DLD1 (cell line): ENCODE data around the gene TPI1.

Experiments
- in situ Hi-C: cut with HindIII; loops from 2 replicates; pipeline ENCODE4 v1.10.0; 2017; ENCODE audit warnings: low sequenced_read_pairs

TPI1 gene

DNA sequence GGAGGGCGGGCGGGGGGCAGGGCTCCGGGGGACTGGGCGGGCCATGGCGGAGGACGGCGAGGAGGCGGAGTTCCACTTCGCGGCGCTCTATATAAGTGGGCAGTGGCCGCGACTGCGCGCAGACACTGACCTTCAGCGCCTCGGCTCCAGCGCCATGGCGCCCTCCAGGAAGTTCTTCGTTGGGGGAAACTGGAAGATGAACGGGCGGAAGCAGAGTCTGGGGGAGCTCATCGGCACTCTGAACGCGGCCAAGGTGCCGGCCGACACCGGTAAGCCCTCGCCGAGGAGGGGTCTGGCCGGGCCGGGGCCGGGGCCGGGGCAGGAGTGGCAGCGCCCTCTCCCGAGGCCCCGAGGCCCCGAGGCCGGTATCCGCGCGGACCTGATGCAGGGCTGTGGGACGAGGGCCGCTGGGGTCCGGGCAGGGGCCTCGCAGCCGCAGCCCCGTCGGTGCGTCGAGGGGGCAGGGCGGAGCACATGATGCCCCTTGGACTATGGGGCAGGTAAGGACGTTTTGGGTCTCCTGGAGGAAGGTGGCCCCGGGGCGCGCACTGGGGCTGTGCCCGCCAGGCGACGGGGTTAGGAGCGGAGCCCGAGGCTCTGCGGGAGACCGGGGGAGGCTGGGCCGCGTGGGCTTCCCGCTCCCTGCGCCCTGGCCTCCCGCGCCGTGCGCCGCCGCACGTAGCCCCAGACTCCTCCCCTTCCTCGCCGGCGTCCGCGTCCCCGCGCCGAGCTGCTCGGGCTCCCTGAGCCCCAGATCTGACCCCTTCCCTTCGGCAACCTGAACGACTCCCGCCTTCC, at the start of gene TPI1:
Gene TPI1 (plus strand): TSS at position 119 of the 798 bp plus-strand sequence. CDS start 36 bp downstream, at position 155.
- in situ Hi-C loops: no loop called here

DNA sequence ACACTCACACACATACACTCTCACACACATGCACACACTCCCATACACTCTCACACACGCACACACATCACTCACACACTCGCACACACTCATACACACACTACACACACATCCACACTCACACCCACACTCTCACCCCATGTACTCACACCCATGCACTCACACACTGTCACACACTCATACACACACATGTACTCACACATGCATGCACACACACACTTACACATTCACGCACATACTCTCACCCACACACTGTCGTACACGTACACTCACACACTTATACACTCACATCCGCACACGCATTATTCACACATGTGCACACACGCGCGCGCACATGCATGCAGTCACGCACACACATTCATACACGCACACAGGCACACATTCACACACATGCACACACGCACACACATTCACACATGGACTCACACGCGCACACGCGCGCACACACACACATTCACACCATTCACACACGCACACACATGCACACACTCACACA, 49.6 kb upstream of the TPI1 start:
- in situ Hi-C loops: no loop called here

DNA sequence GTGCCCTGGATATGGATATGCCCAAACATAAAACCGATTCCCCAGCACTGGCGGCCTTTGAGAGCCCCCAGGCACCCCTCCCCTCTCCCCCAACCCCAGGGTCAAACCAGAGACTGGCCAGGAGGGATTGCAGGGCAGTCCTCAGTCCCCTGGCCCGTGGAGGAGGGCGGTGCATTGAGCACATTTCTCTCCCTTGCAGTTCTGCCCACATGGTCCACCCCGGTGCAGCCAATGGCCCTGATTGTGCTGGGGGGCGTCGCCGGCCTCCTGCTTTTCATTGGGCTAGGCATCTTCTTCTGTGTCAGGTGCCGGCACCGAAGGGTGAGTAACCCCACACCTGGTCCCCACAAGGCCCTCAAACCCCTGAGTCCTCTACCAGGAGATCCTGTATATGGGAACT, 49.1 kb upstream of the TPI1 start:
- in situ Hi-C loops: no loop called here

DNA sequence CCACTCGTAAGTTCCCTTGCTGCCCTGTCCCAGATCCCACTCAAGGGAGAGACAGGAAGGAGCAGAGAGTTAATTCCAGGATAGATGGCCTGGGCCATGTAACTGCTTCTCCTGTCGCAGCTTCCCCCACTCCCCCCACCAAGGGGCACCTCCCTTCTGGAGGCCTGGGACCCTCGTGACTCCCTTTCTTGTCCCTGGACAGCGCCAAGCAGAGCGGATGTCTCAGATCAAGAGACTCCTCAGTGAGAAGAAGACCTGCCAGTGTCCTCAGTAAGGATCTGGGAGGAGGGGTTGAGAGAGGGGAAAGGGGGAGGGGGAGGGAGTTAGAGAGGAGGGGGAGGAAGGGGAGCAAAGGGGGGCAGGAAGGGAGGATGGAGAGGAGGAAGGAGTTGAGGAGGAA, 48.7 kb upstream of the TPI1 start:
- in situ Hi-C loops: no loop called here

DNA sequence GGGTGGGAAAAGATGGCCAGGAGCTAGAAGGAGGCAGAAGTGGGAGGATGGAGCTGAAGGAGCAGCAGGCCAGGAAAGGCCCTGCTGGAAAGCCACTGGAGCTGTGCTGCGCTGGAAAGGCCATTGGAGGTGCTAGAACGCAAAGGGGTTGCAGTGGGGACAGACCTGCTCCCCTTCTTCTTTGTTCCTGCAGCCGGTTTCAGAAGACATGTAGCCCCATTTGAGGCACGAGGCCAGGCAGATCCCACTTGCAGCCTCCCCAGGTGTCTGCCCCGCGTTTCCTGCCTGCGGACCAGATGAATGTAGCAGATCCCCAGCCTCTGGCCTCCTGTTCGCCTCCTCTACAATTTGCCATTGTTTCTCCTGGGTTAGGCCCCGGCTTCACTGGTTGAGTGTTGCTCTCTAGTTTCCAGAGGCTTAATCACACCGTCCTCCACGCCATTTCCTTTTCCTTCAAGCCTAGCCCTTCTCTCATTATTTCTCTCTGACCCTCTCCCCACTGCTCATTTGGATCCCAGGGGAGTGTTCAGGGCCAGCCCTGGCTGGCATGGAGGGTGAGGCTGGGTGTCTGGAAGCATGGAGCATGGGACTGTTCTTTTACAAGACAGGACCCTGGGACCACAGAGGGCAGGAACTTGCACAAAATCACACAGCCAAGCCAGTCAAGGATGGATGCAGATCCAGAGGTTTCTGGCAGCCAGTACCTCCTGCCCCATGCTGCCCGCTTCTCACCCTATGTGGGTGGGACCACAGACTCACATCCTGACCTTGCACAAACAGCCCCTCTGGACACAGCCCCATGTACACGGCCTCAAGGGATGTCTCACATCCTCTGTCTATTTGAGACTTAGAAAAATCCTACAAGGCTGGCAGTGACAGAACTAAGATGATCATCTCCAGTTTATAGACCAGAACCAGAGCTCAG, 48.0 kb upstream of the TPI1 start:
- in situ Hi-C loops: no loop called here

DNA sequence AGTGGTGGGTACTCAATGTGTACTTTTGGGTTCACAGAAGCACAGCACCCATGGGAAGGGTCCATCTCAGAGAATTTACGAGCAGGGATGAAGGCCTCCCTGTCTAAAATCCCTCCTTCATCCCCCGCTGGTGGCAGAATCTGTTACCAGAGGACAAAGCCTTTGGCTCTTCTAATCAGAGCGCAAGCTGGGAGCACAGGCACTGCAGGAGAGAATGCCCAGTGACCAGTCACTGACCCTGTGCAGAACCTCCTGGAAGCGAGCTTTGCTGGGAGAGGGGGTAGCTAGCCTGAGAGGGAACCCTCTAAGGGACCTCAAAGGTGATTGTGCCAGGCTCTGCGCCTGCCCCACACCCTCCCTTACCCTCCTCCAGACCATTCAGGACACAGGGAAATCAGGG, 47.2 kb upstream of the TPI1 start:
- in situ Hi-C loops: no loop called here

DNA sequence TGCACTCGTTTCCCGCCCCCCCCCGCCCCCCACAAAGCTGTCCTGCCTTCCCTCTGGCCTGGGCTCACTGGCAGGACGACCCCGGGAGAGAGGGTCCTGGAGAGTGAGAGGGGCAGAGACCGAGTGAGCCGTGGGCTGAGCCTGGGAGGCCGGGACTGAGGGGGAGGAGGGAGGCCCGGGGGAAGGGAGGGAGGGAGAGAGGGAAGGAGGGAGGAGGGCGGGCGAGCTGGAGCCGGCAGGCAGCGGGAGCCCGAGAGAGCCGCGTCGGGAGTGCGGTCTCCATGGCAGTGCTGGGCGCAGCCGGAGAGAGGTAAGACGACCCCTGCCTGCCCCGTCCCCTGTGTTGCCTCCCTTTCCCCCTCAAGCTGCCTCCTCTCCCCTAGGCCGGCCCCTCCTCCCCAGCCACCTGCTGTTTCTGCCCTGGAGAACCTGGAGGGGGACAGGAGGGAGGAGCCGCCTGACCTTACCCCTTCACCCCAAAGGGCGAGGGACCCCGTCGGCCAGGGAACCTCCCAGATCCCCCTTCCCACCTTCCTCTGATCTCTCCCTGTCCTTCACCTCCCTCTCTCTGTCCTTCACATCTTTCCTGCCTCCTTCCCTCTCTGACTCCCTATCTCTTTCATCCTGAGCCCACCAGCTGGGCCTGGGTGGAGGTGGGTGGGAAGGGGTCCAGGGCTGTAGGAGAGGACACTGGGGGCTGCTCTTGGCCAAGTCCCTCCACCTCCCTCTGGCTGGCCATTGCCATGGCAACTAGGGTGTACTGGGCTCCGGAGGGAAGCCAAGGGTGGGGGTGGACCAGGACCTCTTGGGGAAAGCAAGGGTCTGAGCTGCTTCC, 45.5 kb upstream of the TPI1 start, which contains the start of gene GPR162:
Gene GPR162 (plus strand): TSS at position 231 of the 835 bp plus-strand sequence. CDS start 2,078 bp downstream, outside the sequence.
- in situ Hi-C loops: no loop called here

DNA sequence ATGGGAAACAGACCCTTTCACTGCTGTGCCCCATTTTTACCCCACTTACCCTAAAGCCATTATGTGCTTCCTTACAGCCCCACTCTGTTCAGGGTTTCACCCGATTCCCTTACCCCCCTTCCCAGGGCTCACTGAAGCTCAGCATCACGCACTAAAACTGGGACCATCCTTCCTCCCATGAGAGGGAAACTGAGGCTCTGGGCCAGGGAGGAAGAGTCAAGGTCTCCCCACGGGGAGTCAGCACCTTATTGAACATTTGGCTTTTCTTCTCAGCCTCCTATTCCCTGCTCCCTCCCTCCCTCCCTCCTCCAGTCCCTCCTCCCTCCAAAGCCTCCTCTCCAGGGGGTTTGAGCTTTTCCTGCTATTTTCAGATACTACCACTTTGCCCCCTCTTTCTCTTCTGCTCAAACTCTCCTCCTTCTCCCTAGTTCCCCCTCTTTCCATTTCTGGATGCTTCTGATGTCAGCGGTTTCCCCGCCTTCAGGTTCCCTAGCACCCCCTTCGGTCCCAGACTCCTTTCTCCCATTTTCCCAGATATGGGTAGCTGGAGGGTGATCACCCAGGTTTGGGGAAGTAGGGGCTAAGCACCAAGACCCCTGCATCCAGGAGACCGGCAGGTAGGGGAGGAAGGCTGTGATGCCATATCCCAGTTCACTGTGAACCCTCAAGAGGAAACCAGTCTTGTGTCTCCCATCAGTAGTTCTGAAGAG, 44.8 kb upstream of the TPI1 start:
- in situ Hi-C loops: no loop called here

DNA sequence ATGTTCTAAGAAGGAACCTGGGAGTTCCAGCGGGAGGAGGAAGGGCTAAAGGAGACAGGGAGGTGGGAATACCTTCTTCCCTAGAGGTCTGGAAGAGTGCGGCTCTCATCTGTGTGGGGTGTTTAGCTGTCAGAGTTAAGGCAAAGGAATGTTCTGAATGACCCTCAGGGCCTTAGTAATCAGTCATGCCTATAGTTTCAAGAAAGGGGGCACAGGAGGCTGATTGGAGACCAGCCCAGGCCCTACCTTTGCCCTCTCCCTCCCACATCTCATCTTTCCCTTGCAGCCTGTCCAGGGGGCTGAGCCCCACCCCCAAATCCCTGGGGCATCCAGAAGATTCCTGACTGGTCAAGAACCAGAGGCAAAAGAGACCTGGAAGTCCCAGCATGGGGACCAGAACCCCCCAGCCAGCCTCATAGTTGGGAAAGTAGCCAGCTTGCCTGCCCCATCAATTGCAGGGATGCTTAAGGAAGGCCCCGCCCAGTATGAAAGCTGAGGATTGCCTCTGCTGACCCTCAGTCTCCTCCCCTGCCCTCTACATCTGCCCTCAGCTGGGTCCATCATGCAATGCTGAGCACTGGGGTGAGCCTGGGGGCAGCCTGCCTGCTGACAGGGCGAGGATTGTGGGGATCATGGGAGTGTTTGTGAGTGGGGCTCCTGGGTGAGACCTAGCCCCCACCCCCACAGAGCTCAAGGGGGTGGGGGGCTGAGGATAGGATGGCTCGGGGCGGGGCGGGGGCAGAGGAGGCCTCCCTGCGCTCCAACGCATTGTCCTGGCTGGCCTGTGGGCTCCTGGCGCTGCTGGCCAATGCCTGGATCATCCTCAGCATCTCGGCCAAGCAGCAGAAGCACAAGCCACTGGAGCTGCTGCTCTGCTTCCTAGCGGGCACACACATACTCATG, 43.9 kb upstream of the TPI1 start:
- in situ Hi-C loops: no loop called here

DNA sequence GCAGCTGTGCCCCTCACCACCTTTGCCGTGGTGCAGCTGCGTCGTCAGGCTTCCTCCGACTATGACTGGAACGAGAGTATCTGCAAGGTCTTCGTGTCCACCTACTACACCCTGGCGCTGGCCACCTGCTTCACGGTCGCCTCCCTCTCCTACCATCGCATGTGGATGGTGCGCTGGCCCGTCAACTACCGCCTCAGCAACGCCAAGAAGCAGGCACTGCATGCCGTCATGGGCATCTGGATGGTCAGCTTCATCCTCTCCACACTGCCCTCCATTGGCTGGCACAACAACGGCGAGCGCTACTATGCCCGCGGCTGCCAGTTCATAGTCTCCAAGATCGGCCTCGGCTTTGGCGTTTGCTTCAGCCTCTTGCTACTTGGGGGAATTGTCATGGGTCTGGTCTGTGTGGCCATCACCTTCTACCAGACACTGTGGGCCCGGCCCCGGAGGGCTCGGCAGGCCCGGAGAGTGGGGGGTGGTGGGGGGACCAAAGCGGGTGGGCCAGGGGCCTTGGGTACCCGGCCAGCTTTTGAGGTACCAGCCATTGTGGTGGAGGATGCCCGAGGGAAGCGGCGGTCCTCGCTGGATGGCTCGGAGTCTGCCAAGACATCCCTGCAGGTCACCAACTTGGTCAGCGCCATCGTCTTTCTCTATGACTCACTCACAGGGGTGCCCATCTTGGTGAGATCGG, 43.1 kb upstream of the TPI1 start:
- in situ Hi-C loops: no loop called here

DNA sequence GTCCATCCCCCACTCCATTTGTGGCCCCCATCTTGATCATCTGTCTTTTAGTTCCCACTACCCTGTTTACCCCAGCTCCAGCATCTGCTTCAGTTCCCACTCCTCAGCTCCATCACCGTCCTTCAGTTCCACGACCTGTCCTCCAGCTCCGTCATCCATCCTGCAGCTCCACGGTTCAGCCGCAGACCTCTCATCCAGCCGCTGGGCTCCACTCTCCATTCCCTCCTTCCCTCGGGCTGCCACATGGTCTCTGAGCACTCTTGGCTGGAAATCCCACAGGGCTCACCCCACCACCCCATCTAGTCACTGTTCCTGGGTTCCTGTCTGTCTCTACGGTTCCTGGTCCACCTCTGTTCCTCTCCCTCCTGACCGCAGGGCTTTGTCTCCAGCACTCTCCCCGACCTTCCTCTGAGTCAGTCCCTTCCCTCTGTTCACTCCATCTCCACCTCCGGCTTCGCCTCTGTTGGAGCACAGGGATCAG, 42.4 kb upstream of the TPI1 start:
- in situ Hi-C loops: no loop called here

DNA sequence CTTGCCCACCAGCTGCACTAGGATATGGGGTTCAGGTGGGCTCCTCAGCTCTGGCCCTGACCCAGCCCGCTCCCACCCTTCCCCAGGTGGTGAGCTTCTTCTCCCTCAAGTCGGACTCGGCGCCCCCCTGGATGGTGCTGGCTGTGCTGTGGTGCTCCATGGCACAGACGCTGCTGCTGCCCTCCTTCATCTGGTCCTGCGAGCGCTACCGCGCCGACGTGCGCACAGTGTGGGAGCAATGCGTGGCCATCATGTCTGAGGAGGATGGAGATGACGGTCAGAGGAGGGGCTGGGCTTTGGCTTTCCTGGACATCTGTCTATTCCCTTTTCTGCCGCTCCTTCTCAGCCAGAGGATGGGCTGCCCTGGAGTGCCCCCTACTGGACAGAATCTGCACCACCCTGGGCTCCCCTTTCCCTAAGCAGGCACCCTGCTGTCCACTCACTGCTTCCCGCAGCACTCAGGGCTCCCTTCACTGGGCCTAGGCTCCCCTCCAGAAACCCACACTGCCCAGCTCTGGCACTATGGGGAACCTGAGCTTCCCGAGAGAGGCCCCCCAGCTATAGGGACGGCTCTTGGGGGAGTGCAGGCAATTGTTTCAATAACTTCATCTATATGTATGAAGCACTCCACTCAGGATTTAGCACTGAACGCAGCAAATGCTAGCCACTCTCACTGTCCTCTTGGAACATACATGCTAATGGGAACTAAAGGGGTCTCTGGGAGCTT, 41.8 kb upstream of the TPI1 start:
- in situ Hi-C loops: no loop called here

DNA sequence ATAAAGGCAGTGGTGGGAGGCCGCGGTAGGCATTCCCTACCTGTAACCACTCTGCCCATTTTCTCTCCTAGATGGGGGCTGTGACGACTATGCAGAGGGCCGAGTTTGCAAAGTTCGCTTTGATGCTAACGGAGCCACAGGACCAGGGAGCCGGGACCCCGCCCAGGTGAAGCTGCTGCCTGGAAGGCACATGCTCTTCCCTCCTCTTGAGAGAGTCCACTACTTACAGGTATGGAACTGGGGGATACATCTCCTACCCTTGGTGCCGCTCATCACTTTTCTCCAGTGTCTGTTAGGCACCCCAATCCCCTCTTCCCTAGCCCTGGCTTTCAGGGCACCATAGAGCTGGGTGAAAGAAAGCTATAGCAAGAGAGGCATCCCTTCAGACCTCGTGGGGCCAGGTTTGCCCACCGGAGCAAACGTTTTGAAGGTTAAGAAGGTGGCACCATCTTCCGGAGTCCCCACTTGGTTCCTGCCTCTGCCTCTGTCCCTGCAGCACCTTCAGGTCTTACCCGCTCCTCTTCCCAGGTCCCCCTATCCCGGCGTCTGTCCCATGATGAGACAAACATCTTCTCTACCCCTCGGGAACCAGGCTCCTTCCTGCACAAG, 41.1 kb upstream of the TPI1 start:
- in situ Hi-C loops: no loop called here

DNA sequence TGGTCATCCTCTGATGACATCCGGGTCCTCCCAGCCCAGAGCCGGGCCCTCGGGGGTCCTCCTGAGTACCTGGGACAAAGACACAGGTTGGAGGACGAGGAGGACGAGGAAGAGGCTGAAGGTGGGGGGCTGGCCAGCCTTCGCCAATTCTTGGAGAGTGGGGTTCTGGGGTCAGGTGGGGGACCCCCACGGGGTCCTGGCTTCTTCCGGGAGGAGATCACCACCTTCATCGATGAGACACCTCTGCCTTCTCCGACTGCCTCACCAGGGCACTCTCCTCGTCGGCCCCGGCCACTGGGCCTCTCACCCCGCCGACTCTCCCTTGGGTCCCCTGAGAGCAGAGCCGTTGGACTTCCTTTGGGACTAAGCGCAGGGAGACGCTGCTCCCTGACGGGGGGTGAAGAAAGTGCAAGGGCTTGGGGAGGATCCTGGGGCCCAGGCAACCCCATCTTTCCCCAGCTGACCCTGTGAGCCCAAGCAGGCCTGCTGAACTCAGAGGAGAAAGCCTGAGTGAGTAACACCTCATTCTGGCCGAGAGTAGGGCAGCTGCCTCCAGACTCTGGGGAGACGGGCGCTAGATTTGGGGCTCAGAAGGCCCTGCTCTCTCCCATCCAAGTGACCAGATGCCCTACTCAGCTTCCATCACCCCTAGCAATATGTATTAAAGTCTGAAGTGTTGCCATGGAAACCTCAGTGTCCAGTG, 40.4 kb upstream of the TPI1 start:
- in situ Hi-C loops: no loop called here

DNA sequence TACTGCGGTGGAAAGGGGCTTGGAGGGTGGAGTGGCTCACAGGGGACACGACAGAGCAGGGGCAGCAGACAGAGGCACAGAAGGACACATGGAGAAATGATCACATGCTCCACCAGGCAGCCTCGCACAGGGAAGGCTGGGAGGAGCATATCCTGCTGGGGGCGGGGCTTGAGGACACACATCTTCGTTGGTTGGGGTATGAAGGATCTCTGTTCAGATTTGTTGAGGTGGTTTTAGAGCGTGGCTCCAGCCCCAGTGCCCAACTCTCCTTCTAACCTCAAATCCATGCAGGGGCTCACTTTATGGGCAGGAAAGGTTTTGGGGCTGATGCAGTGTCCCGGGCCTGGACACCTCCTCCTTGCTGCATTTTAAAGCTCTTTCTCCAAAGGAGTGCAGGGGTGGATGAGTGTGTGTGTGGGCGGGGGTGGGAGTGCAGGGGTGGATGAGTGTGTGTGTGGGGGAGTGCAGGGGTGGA, 39.9 kb upstream of the TPI1 start:
- in situ Hi-C loops: no loop called here

DNA sequence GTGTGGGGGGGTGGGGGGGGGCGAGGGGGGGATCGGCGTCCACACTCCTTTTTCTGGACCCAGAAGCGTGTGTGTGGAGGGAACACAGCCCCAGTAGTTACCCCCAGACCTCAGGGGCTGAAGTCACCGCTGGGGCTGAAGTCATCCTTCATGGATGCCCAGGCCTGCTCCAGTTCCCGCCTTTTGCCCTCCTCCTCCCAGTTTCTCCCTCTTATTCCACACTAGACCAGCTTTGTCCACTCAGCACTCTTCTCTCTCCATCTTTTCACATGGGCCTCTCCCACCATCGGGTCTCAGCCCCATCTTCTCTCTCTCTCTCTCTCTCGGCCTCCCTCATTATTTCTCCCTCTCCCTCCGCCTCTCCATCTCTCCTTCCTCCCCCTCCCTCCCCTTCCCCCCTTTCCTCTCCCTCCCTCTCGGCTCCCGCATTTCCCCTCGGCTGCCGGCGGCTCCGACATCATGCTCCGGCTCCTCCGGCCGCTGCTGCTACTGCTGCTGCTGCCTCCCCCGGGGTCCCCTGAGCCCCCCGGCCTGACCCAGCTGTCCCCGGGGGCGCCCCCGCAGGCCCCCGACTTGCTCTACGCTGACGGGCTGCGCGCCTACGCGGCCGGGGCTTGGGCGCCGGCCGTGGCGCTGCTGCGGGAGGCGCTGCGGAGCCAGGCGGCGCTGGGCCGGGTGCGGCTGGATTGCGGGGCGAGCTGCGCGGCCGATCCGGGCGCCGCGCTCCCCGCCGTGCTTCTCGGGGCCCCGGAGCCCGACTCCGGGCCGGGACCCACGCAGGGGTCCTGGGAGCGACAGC, 39.1 kb upstream of the TPI1 start, which contains the start of gene P3H3:
Gene P3H3 (plus strand): TSS at position 426 of the 799 bp plus-strand sequence. CDS start 34 bp downstream, at position 460.
- in situ Hi-C loops: no loop called here
